Thyroid gland (tissue), 4 donors: ENCODE data around the gene F11R.

Experiments used
- CTCF ChIP-seq, 6 experiments: fragments of 200-600 bp in 3 of 6; fragments of 450-650 bp in 3 of 6; sonication (generic) in 3 of 6; IDR thresholded peaks; one replicate each; pipeline ENCODE4 v1.5.1; 2016 to 2019; ENCODE audit warnings: antibody characterized with exemption in 6 of 6, mild to moderate bottlenecking in 2 of 6, inconsistent platforms in 1 of 6, moderate library complexity in 1 of 6
- POLR2A ChIP-seq, 2 donors: fragments of 450-650 bp; IDR thresholded peaks; one replicate each; pipeline ENCODE4 v1.6.1; 2017; ENCODE audit warnings: antibody characterized with exemption in 2 of 2, mild to moderate bottlenecking in 2 of 2, moderate library complexity in 1 of 2

GRCh38 chr1:160950657-160951056, 70.3 kb downstream of the F11R start:
- TF ChIP-seq CTCF (IDR thresholded peaks at IDR 0.05): no peak
- TF ChIP-seq POLR2A (IDR thresholded peaks at IDR 0.05): no peak
